GM15510 (cell line): Measurements from ENCODE around the gene HMSD.

Experiments
- POLR2A ChIP-seq: IDR thresholded peaks from 3 replicates; pipeline ENCODE4 v1.6.1; 2011; ENCODE audit warnings: borderline replicate concordance; ENCODE audit not compliant: insufficient read length; ENCODE audit errors: extremely low read depth

Gene HMSD, protein sequence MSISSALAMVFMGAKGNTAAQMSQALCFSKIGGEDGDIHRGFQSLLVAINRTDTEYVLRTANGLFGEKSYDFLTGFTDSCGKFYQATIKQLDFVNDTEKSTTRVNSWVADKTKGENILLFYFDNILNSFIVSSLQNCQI

DNA sequence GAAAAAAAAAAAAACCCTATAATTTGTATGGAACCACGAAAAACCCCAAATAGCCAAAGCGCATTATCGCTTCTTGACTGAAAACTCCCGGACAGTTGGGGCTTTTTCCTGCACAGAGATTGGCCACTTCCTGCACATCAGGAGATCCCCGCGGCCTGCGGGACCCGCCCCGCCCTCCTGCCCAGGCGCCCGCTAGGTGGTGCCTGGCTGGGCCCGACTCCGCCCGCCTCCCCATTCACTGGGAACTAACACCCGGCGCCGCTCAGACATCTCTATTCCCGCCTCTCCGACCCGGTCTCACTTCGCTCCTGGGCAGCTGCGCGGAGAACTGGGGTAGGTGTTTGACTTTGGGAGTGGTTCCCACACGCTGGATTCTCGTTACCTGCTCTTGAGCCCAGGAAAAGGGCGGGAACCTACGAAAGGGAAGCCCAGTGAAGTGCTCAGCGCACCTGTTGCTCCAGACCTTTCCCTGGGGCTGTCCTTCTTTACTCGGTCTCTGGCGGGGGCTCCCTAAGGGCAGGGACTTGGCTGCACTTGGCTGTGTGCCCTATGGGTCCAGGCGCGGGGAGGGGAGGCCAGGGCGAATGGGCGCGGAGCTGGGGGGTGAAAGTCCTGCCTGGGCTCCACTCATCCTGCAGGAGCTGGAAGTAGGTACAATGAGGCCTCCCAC, at the start of gene HMSD:
TSS of gene HMSD (plus strand) at position 234 of the 670 bp plus-strand sequence. CDS start 4,155 bp downstream, outside the sequence.
- TF ChIP-seq POLR2A, result peak; percentile 72

GRCh38 chr18:63903851-63904570, 45.1 kb upstream of the HMSD start:
- no peak for TF ChIP-seq POLR2A

DNA sequence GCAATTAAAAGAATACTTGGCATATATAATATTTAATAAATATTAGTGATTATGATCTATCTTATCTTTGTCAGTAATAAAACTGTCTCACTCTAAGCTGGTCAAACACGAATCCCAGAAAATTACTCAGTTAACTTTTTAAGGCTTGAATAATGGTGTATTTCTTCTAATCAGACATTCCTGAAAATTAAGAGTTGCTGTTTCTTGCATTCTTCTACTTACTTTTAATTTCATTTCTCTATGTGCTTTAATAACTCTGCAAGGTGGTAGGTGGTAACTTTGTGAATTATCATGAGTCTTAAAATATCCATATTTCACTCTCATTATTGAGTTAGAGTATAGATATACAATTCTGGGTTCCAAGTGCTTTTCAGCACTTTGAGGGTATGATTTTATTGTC, 44.4 kb upstream of the HMSD start:
- no peak for TF ChIP-seq POLR2A

GRCh38 chr18:63905361-63905760, 43.7 kb upstream of the HMSD start:
- TF ChIP-seq POLR2A, result no peak

DNA sequence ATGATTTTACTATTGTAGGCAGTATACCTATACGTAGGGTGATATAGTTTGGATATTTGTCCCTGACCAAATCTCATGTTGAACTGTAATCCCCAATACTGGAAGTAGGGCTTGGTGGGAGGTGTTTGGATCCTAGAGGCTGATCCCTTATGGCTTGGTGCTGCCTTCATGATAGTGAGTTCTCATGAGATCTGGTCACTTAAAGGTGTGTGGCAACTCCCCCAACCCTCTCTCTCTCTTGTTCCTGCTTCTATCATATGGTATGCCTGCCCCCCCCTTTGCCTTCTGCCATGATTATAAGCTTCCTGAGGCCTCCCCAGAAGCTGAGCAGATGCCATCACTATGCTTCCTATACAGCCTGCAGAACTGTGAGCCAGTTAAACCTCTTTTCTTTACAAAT, 43.0 kb upstream of the HMSD start:
- TF ChIP-seq POLR2A, result no peak

GRCh38 chr18:63907664-63908063, 41.4 kb upstream of the HMSD start, which contains the start of gene SERPINB10:
Gene SERPINB10 (plus strand): TSS chr18:63907958. CDS start chr18:63915511, 7,553 bp downstream.
- TF ChIP-seq POLR2A, result no peak

- no peak for TF ChIP-seq POLR2A
These were observed 40.2 kb upstream of the HMSD start for GRCh38 chr18:63908858-63909257.

GRCh38 chr18:63909870-63910269, 39.2 kb upstream of the HMSD start:
- TF ChIP-seq POLR2A, result no peak

GRCh38 chr18:63917817-63918216, 31.3 kb upstream of the HMSD start:
- no peak for TF ChIP-seq POLR2A

DNA sequence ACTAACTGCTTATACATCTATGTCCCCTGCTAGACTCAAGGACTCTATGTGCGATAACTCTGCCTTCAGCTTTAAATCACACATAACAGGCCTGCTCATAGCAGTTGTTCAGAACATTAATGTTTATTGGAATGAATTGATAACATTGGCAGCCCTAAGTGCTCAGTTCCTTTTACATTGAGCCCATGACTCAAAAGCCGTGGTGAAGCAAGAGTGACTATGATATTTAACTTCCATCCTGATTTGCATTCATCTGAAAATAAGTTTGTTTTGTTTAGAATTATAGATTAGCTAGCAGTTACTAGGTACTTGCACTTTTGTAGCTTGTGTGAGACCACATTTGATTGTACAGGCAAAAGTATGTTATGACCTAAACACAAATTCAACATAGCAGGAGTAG, 27.1 kb upstream of the HMSD start:
- TF ChIP-seq POLR2A, result no peak

GRCh38 chr18:63924551-63924950, 24.6 kb upstream of the HMSD start:
- no peak for TF ChIP-seq POLR2A

DNA sequence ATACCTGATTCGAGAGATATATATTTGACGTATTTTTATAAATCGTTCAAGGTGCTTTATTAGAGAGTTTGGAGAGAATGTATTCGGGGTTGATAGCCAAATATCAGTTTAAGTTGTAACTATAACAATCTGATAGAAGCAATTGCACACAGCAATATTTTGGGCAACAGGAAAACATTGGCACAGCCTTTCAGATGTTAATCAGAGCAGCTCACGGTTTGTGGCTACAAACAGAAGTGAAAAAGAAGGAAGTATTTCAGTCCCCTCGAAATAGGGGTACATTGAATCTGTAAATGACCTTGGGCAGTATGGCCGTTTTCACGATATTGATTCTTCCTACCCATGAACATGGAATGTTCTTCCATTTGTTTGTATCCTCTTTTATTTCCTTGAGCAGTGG, 20.8 kb upstream of the HMSD start:
- TF ChIP-seq POLR2A, result no peak

DNA sequence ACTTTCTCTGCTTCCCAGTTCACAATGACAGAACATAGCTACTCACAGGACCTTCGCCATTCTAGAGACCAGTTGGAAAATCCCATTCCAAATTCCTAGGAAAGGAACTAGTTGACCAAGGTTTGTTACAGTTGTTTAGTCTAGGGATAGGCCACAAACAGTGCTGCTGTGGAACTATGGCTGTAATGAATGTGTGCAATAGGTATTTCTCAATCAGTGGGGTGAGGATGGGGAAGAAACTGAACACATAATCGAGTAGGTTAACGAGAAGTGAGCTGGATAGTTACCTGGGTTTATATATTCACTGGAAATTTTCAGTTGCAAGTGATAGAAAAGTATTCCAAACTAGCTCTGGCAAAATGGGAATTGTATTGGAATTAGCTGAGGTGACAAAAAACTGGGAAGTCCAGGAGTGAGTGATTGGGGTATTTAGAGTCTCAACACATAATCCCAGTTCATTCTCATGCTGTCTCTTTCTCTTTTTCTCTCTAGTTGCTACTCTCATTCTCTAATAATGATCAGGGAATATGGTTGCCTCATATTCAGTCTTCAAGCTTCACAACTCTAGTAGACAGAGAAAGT, 18.2 kb upstream of the HMSD start:
- TF ChIP-seq POLR2A, result no peak

DNA sequence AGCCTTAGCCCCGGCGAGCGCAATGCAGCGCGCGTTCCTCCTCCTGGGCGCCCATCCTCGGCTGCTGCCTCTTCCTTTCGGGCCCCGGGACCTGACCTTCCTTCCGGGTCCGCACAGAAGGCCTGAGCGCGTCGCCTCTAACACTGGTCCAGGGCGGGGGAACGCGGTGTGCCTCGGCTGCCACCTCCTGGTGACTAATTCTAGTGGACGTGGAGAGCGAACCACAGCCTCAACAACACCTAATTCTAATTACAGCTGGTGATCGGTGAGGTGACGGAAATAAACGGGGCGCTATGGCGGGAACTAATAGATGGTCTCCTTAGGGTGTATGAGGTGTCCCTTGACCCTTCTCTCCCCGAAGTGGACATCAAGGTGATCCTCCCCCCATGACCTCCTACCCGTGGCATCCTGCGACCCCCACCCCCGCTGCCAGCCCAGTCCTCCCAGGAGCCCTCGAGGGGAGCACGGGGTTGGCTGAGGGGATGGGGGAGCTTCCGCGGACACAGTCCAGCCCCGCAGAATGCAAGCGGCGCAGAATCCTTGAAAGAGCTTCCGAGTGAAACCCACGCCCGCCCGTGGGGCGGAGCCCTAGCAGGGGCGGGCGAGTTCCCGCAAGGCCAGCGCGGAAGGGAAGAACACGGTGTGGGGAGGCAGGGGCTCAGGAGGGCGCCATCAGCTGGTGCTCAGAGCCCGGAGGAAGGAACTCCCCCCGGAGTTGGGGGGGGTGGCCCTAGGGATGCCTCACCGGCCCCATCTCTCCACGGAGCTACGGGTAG, 12.8 kb upstream of the HMSD start:
- TF ChIP-seq POLR2A, result peak; percentile 42
